BJ (cell line): ENCODE results near the gene CACNA1E. TPM values are rescaled to one million over a fixed set of nuclear protein-coding genes. Genes with fewer than 3 reads are reported as not detected.

ENCODE experiments used
- CTCF ChIA-PET: fragments of 350-600 bp; formaldehyde crosslinking; extraction: SDS; loops from one replicate; lab custom pipeline; 2021; ENCODE audit warnings: antibody characterized with exemption, inconsistent platforms; lab: Yijun Ruan, JAX
- POLR2A ChIA-PET: fragments of 300-600 bp; sonication (Branson Sonifier 250); formaldehyde crosslinking; extraction: SDS; loops from one replicate; lab custom pipeline; 2021; ENCODE audit warnings: antibody characterized with exemption; lab: Charles Lee
- DNase-seq: peaks from one replicate; pipeline ENCODE4 v3.0.0-alpha.2; 2011; ENCODE audit warnings: low read depth
- H3K27me3 ChIP-seq: 2 replicates; pipeline ENCODE4 v1.6.0; 2011; ENCODE audit warnings: low read length; ENCODE audit not compliant: control insufficient read depth, insufficient read depth
- H3K36me3 ChIP-seq: 2 replicates; pipeline ENCODE4 v1.5.1; 2011; ENCODE audit warnings: low read length; ENCODE audit not compliant: control insufficient read depth, insufficient read depth
- H3K4me3 ChIP-seq: 2 replicates; pipeline ENCODE4 v1.5.1; 2011; ENCODE audit warnings: low read depth, mild to moderate bottlenecking, control low read depth, low read length
- CTCF ChIP-seq: IDR thresholded peaks from 2 replicates; pipeline ENCODE4 v1.5.1; 2011; ENCODE audit warnings: low read depth, mild to moderate bottlenecking, control low read depth, inconsistent platforms, low read length, moderate library complexity; ENCODE audit not compliant: insufficient read depth
- polyA plus RNA-seq: library from polyadenylated mRNA; depleted of rRNA; stranded (reverse); fragments of >200 nt; gene quantifications from 2 replicates; pipeline ENCODE4 v1.2.3, GENCODE V29; 2011

The CACNA1E gene
- polyA plus RNA-seq, 1 experiment: not detected

GRCh38 chr1:181739214-181739613, 255.9 kb downstream of the CACNA1E start:
- ChIA-PET CTCF (no interaction called here), POLR2A (no interaction called here)
- no peak for TF ChIP-seq CTCF
- Histone ChIP-seq H3K4me3 (no peak overlapping the region), H3K36me3 (no peaks in the 10 kb centered on the region), H3K27me3 (no peaks in the 10 kb centered on the region)
- no peak for DNase-seq

- no peak for DNase-seq
- no peaks in the 10 kb centered on the region for H3K36me3 ChIP-seq
- H3K27me3 ChIP-seq: no peaks in the 10 kb centered on the region
- no peak overlapping the region for H3K4me3 ChIP-seq
- no peak for TF ChIP-seq CTCF
- ChIA-PET POLR2A (no interaction called here), CTCF (no interaction called here)
Observed at GRCh38 chr1:181742426-181742825, 259.1 kb downstream of the CACNA1E start.

GRCh38 chr1:181743878-181744312, 260.6 kb downstream of the CACNA1E start:
- TF ChIP-seq CTCF: no peak
- POLR2A ChIA-PET: no interaction called here
- H3K36me3 ChIP-seq: no peaks in the 10 kb centered on the region
- CTCF ChIA-PET: no interaction called here
- DNase-seq: no peak
- H3K4me3 ChIP-seq: no peak overlapping the region
- no peaks in the 10 kb centered on the region for H3K27me3 ChIP-seq

- H3K27me3 ChIP-seq: no peaks in the 10 kb centered on the region
- no peak for DNase-seq
- POLR2A ChIA-PET: no interaction called here
- no peak overlapping the region for H3K4me3 ChIP-seq
- TF ChIP-seq CTCF: no peak
- no peaks in the 10 kb centered on the region for H3K36me3 ChIP-seq
- CTCF ChIA-PET: no interaction called here
Observed at GRCh38 chr1:181746224-181746623, 262.9 kb downstream of the CACNA1E start.

GRCh38 chr1:181748013-181748412, 264.7 kb downstream of the CACNA1E start:
- CTCF ChIA-PET: interaction anchor here (0.6 kb wide), 1 partner anchor 847 kb away, joined by 3 read pairs; no protein-coding TSS in a partner anchor
- POLR2A ChIA-PET: no interaction called here
- no peak for TF ChIP-seq CTCF

More at GRCh38 chr1:181748013-181748412, 264.7 kb downstream of the CACNA1E start:
- H3K36me3 ChIP-seq: no peaks in the 10 kb centered on the region
- H3K4me3 ChIP-seq: no peak overlapping the region
- no peaks in the 10 kb centered on the region for H3K27me3 ChIP-seq
- DNase-seq: no peak
